K562 treated with DMSO at 1 percent for 48 hours (cell line): ENCODE measurements around the gene SAFB. TPM values are rescaled to one million over a fixed set of nuclear protein-coding genes. Genes with fewer than 3 reads are reported as not detected.

Source experiments
- total RNA-seq: library from RNA; unstranded; fragments of 300-600 nt; gene quantifications from 2 replicates; pipeline ENCODE4 v1.2.3, GENCODE V29; 2022; ENCODE audit warnings: low replicate concordance; ENCODE audit errors: extremely low read depth

Gene SAFB
- total RNA-seq = 177 TPM in 1 of 2 replicates, not detected in the other

DNA sequence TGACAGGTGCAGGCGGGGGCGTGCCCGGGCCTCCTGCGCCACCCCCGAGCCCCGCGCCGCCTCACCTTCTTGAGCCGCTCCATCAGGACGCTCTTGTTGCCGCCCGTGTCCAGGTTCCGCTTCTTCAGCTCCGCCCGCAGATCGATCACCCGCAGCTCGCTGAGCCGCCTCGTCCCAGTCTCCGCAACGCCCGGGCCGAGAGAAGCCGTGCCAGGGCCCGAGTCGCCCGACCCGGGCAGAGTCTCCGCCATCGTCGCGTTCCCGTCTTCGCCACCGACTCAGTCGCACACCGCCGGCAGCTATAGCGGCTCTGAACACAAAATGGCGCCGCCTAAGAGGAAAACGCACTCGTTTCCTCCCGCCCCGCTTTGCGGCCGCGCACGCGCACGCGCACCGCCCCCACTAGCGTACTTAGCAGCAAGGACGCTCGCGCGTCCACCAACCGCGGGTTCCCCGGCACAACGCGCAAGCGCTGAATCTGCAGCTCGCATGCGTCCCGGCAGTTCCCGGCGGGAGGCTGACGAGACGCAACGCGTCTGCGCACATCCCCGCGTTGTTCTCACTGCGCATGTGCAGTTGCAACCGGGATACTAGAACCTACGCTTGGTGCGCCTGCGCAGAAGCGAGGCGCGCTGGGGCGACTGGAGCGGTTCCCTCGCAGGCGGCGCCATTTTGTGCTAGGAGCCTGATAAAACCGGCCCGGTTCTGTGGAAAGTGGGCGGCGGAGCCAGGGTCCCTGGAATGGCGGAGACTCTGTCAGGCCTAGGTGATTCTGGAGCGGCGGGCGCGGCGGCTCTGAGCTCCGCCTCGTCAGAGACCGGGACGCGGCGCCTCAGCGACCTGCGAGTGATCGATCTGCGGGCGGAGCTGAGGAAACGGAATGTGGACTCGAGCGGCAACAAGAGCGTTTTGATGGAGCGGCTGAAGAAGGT is at the start of gene SAFB, which contains the start of gene SAFB2:
TSS of gene SAFB (plus strand) at position 619 of the 932 bp plus-strand sequence. CDS start at position 742, 123 bp downstream.
TSS of gene SAFB2 (minus strand) at position 312 of the 932 bp plus-strand sequence. CDS start at position 251, 61 bp downstream.

DNA sequence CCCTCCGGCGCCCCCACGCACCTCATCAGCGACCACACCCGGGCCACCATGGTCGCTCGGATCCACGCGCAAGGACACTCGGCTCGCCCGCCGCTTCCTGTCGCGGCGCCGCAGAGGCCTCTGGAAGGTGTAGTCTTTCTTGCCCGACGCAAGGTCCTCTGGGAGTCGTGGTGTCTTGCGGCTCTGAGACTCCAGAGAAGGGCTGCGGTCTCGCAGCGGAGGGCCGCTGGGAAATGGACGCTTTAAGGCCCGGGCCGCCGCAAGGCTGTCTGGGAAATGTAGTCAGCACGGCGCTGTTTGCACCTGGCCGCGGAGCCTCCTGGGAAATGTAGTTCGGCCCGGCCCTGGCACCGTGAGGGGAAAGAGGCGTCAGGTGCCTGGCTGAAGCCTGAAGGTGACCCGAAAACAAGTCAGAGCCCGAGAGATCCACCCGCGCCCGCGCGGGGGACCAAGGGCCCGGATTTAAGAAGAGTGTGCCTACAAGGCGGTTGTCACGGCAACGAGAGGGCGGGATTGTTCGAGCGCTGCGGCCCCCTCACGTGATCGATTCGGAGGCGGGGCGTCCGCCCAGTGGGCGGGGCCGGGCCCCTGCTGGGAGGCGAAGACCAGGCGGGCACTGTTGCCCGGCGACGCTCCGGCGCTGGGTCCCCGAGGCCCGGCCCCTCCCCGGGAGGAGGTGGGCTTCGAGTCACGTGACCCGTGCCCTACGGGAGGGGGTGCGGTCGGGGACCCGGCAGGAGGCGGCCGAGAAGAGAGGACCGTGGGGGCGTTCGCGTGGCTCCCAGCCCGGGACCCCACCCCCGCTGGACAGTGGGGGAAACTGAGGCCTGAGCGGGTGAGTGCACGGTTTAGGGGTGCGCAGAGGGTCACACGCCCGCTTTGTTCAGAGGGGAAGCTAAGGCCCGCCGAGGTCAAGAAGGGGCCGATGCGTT is 57.8 kb downstream of the SAFB start, which contains the start of the genes HSD11B1L and MICOS13:
TSS of gene HSD11B1L (plus strand) at position 591 of the 932 bp plus-strand sequence. CDS start 3,806 bp downstream, outside the sequence.
TSS of gene MICOS13 (minus strand) at position 80 of the 932 bp plus-strand sequence. CDS start at position 50, 30 bp downstream.

DNA sequence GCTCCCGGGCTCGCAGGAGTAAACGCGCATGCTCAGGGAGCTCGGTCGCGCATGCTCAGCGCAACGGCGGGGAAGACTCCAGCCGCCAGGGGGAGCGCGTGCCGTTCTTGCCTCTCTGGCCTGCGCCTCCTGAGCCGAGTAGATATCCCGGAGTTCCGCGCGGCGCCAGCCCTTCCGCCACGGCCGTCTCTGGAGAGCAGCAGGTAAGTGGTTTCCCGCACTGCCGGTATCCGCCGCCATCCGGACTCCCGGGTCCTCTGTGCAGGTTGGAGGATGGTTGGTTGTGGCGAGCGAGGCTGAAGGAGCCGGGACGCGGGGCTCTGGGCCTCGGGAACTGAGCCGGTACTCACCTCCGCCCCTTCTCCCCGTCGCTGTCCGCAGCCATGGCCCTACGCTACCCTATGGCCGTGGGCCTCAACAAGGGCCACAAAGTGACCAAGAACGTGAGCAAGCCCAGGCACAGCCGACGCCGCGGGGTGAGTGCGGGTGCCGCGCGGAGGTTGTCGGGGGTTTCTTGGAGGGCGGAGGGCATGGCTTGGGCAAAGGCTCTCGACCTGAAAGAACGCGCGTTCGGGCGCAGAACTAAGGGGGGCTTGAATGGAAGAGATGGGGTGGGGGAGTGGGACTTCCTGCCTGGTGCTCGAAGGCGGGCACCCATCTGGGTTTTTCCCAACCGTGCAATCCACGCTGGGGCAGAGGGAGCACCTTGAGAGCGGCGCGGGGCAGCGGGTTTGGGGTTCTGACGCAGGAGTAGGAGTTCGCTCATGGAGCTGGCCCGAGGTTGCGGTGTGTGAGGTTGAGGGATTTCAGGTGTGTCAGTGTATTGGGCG is 67.5 kb downstream of the SAFB start, which contains the start of gene RPL36:
TSS of gene RPL36 (plus strand) at position 171 of the 830 bp plus-strand sequence. CDS start at position 384, 213 bp downstream.

Other genes starting within 250 kb of the SAFB start
- not detected in 2 replicates for gene ZNRF4, start 167.7 kb upstream of the SAFB start, total RNA-seq
- gene TINCR, start 55.1 kb upstream of the SAFB start, total RNA-seq = not detected in 2 replicates
- not detected in 2 replicates for gene SAFB2, start 307 bp upstream of the SAFB start, total RNA-seq
- gene MICOS13, start 57.4 kb downstream of the SAFB start, total RNA-seq = not detected in 2 replicates
- not detected in 2 replicates for gene HSD11B1L, start 57.9 kb downstream of the SAFB start, total RNA-seq
- 2,766 TPM in 1 of 2 replicates, not detected in the other for gene RPL36, start 67.2 kb downstream of the SAFB start, total RNA-seq
- gene LONP1, start 97.1 kb downstream of the SAFB start, total RNA-seq = not detected in 2 replicates
- not detected in 2 replicates for gene CATSPERD, start 97.6 kb downstream of the SAFB start, total RNA-seq
- not detected in 2 replicates for gene PRR22, start 161.7 kb downstream of the SAFB start, total RNA-seq
- gene DUS3L, start 168.1 kb downstream of the SAFB start, total RNA-seq = not detected in 2 replicates
- gene NRTN, start 182.0 kb downstream of the SAFB start, total RNA-seq = not detected in 2 replicates
- gene FUT6, start 216.6 kb downstream of the SAFB start, total RNA-seq = not detected in 2 replicates
- not detected in 2 replicates for gene FUT3, start 228.4 kb downstream of the SAFB start, total RNA-seq
- not detected in 2 replicates for gene FUT5, start 247.5 kb downstream of the SAFB start, total RNA-seq